Middle frontal gyrus (tissue), 1 donor: ENCODE measurements around the gene TARDBP.
"Not testable (repeated sequence)": the region's sequence is repeated elsewhere in the genome, so short reads cannot be mapped to it uniquely, and the experiment has no call there.

Experiments
- DNase-seq: peaks from one replicate; pipeline ENCODE4 v3.0.0-alpha.2; 2015; ENCODE audit warnings: low spot score; ENCODE audit errors: extremely low spot score

The TARDBP gene

DNA sequence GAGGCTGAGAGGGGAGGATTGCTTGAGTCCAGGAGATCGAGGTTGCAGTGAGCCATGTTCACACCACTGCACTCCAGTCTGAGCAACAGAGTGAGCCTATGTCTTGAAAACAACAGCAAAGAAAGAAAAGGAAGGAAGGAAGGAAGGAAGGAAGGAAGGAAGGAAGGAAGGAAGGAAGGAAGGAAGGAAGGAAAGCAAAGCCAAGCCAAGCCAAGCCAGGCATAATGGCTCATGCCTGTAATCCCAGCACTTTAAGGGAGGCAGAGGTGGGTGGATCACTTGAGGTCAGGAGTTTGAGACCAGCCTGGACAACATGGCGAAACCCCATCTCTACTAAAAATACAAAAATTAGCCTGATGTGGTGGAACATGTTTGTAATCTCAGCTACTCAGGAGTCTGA is 20.4 kb upstream of the TARDBP start:
- DNase-seq: not testable (repeated sequence)

DNA sequence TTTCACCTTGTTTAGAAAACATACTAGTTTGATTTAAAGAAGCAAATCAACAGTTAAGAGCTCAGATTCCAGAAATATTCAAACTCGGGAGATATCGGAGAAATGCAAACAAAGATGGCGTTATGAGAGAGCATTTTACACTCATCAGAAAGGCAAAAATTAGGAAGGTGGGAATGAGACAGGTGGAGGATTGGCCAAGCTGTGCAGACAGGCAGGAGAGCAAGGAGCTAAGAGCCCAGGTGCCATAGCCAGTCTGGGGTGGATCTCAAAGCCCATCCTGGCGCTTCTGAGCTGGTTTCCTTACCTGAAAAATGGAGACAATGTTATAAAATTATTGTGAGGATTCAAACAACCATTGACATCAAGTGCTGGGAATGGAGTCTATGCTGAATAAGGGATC is 19.6 kb upstream of the TARDBP start:
- DNase-seq: no peak

- no peak for DNase-seq
Observed at GRCh38 chr1:10996100-10996499, 16.4 kb upstream of the TARDBP start.

DNA sequence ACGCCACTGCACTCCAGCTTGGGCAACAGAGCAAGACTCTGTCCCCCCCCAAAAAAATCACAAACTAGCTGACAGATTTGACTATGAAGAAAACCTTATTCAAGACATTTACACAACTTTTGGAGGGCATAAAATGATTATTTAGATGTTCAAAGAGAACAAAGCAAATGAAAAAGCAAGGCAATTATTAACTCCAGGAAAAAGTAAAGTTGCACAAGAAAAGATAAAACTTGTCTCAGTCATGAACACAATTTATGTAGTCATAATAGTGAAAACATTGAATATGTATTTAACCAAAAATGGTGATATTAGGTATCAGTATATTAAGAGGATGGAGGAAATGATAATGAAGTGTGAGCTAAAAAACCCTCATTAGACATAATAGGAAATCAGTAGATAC is 11.9 kb upstream of the TARDBP start:
- no peak for DNase-seq

GRCh38 chr1:11013160-11013531 is 692 bp downstream of the TARDBP start:
- no peak for DNase-seq

DNA sequence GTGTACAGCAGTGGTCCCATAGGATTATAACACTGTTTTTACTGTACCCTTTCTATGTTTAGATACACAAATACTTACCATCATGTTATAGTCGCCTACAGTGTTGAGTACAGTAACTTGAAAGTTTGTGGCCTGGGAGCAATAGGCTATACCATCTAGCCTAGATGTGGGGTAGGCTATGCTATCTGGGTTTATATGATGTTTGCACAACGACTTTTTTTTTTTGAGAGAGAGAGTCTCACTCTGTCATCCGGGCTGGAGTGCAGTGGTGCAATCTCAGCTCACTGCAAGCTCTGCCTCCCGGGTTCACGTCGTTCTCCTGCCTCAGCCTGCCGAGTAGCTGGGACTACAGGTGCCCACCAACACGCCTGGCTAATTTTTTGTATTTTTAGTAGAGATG is 6.9 kb downstream of the TARDBP start:
- DNase-seq: not testable (repeated sequence)

DNA sequence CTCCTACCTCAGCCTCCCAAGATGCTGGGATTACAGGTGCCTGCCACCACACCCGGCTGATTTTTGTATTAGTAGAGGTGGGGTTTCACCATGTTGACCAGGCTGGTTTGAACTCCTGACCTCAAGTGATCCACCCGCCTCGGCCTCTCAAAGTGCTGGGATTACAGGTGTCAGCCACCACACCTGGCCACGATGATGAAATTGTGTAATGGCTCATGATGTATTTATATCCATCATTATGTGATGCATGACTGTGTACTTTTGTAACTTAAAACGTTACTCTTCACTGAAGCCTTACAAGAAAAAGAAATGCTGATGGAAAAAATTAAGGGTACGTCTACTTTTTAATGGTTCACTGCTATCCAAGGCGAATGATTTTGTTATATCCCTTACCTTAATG is 7.5 kb downstream of the TARDBP start:
- DNase-seq: no peak

DNA sequence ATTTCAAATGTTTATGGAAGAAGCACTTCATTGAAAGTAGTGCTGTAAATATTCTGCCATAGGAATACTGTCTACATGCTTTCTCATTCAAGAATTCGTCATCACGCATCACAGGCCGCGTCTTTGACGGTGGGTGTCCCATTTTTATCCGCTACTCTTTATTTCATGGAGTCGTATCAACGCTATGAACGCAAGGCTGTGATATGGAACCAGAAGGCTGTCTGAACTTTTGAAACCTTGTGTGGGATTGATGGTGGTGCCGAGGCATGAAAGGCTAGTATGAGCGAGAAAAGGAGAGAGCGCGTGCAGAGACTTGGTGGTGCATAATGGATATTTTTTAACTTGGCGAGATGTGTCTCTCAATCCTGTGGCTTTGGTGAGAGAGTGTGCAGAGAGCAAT is 10.7 kb downstream of the TARDBP start:
- no peak for DNase-seq

GRCh38 chr1:11024154-11024873 is 11.9 kb downstream of the TARDBP start:
- no peak for DNase-seq

GRCh38 chr1:11024874-11025203 is 12.4 kb downstream of the TARDBP start:
- no peak for DNase-seq

- DNase-seq: no peak
Observed at GRCh38 chr1:11025618-11026017, 13.2 kb downstream of the TARDBP start.

GRCh38 chr1:11026052-11026451 is 13.6 kb downstream of the TARDBP start:
- DNase-seq: no peak

- DNase-seq: no peak
Observed at GRCh38 chr1:11026903-11027302, 14.4 kb downstream of the TARDBP start.

DNA sequence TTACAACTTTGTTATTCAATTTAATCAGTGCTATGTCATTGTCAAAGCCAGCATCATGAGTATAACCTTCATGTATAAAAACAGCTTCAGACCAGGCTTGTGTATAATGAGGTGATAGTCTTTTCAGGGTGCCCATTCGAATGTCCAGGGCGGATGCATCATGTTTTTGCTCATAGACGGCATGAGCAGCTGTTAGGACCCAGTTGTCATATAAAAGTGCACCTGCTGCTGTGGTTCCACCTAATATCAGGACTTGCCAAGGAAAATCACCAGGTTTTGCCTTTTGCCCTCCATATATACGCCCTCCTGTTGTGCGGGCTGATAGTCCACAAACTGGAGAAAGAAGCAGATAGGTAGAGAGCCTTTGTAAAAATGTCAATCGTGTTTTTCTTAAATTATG is 14.9 kb downstream of the TARDBP start:
- no peak for DNase-seq

DNA sequence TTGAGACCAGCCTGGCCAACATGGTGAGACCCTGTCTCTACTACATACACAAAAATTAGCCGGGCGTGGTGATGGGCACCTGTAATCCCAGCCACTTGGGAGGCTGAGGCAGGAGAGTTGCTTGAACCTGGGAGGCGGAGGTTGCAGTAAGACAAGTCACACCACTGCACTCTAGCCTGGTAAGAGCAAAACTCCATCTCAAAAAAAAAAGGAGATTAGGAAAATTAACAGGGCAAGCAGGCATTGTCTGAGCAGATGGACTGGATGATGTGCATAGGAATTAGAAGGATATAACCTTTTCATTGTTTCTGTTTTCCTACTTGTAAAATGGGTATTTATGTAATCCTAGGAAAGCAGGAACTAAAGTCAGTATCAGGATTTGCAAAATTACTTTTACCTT is 15.6 kb downstream of the TARDBP start:
- DNase-seq: no peak

- DNase-seq: no peak
Observed at GRCh38 chr1:11030865-11031264, 18.4 kb downstream of the TARDBP start.

DNA sequence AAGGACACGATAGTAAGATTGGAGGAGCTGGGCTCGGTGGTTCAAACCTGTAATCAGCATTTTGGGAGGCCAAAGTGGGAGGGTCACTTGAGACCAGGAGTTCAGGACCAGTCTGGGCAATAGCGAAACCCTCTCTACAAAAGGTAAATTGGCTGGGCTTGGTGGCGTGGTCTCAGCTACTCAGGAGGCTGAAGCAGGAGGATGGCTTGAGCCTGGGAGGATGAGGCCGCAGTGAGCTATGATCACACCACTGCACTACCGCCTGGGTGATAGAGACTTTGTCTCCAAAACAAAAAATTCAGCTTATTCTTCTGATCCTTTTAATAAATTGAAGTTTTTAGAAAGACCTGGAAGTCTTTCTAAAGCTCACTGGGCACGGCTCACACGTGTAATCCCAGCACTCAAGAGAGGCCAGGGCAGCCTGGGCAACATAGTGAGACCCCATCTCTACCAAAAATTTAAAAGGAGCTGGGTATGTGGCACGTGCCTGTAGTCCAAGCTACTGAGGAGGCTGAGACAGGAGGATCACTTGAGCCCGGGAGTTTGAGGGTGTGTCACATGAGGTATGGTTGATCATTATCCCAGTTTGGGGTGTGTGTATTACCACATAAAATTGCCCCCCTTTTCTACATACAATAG is 19.3 kb downstream of the TARDBP start:
- no peak for DNase-seq

DNA sequence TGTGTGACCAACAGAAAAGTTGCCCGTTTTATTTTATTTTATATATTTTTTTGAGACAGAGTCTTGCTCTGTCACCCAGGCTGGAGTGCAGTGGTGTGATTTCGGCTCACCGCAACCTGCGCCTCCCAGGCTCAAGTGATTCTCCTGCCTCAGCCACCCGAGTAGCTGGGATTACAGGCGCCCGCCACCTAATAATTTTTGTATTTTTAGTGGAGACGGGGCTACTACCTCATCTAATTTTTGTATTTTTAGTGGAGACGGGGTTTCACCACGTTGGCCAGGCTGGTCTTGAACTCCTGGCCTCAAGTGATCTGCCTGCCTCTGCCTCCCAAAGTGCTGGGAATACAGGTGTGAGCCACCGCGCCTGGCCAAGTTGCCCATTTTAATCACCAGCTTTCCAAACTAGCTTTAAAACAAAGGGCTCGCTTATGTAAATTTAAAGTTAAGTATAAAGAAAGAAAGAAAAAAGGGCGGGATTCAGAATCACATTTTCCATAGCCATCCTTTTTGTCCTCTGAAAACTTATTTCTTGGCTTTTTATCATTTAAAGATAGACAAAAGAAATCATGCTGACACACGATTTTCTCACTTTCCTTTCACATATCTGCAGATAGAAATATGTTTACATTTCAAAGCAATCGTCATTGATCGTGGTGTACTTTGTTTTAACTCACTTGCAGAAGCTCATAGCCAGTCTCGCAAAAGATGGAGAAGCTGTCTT is 24.7 kb downstream of the TARDBP start:
- not testable (repeated sequence) for DNase-seq

DNA sequence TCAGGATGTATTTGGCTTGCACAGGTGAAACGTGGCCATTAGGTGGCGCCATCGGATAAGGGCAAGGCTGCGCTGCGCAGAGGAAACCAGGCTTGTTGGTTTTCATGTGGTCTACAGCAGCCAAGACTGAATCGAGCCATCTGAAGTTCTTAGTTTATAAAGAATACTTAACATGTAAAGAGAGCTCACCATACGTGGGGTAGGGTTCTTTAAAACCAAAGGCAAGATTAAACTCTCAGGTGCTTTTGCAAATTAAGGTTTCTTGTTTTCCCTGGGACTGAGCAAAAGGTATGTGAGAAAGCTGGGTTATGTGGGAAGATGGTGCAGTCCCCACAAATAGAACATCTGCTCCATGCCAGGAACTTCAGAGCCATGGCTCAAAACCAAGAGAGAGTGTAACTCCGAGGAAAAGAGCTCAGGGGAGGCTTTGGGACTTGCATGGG is 25.3 kb downstream of the TARDBP start:
- peak; percentile 83 for DNase-seq

DNA sequence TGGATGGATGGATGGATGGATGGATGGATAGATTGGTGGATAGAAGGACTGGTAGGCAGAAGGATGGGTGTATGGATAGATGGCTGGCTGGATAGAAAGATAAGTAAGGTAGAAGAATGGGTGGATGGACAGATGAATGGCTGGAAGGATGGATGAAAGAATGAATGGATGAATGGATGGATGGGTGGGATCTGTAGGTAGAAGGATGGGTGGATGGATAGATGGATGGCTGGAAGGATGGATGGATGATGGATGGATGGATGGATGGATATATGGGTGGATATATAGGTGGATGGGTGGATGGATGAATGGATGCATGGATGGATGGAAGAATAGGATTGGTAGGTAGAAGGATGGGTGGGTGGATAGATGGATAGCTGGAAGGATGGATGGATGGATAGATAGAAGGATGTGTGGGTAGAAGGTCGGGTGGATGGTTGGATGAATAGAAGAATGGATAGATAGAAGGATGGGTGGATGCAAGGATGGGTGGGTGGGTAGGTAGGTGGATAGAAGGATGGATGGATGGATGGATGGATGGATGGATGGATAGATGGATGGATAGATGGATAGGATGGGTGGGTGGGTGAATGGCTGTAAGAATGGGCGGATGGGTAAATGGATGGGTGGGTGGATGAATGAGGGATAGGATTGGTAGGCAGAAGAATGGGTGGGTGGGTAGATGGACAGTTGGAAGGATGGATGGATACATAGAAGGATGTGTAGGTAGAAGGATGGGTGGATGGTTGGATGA is 27.1 kb downstream of the TARDBP start:
- DNase-seq: no peak

DNA sequence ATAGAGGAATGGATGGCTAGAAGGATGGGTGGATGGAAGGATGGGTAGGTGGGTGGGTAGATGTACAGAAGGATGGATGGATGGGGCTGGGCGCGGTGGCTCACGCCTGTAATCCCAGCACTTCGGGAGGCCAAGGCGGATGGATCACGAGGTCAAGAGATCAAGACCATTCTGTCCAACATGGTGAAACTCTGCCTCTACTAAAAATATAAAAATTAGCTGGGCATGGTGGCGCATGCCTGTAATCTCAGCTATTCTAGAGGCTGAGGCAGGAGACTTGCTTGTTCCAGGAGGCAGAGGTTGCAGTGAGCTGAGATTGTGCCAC is 27.6 kb downstream of the TARDBP start:
- DNase-seq: not testable (repeated sequence)

DNA sequence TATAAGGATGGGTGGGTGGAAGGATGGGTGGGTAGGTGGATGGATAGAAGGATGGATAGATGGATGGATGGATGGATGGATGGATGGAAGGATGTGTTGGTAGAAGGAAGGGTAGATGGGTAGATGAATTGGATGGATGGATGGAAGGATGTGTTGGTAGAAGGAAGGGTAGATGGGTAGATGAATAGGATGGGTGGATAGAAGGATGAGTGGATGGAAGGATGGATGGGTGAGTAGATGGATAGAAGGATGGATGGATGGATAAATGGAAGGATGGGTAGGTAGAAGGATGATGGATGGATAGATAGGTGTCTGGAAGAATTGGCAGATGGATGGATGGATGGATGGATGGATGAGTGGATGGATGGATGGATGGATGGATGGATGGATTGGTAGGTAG is 28.6 kb downstream of the TARDBP start:
- DNase-seq: no peak
